ENCODE data around the gene TTC9C. TPM values are rescaled to one million over a fixed set of nuclear protein-coding genes. Genes with fewer than 3 reads are reported as not detected.
"Not testable (repeated sequence)": the region's sequence is repeated elsewhere in the genome, so short reads cannot be mapped to it uniquely, and the experiment has no call there.

The TTC9C gene
- total RNA-seq, 1 experiment from 2014 or later = 66.8 TPM

GRCh38 chr11:62747475-62748160 is 19.3 kb downstream of the TTC9C start:
- ChIA-PET CTCF (no interaction called here), POLR2A (ENCODE audit: low non-redundant PET) (interaction anchor here (0.6 kb wide), 1 partner anchor 138 kb away, joined by 3 read pairs; no protein-coding TSS in a partner anchor)
- Histone ChIP-seq H3K27ac (ENCODE audit: low read depth, low read length, poor library complexity, severe bottlenecking) (no peak overlapping the region), H3K27me3 (replicated peaks; ENCODE audit: insufficient read depth, low read depth, low read length, poor library complexity) (no peaks in the 10 kb centered on the region), H3K4me3 (ENCODE audit: low read depth, low read length, poor library complexity, severe bottlenecking) (no peak overlapping the region), H3K4me1 (ENCODE audit: insufficient read depth, low read length, poor library complexity, severe bottlenecking) (no peaks in the 10 kb centered on the region), H3K36me3 (ENCODE audit: insufficient read depth, low read length, poor library complexity, severe bottlenecking) (peaks cover 1% of the 10 kb centered on the region), H3K9me3 (ENCODE audit: low read depth, low read length, poor library complexity, severe bottlenecking) (no peaks in the 10 kb centered on the region)
- DNase-seq (ENCODE audit: low spot score) = no peak
- no TSS peak for BruUV-seq (replicated peaks)
- intact Hi-C loops (cut with micrococcal nuclease; ENCODE audit: unreplicated experiment) = no loop called here
- no peak for TF ChIP-seq EZH2 (IDR thresholded peaks at IDR 0.05; ENCODE audit: borderline replicate concordance, low read depth, low read length, poor library complexity, severe bottlenecking)
- TF ChIP-seq CTCF (conservative IDR thresholded peaks at IDR 0.05; ENCODE audit: low read depth, low read length) = no peak

- H3K4me1 ChIP-seq (ENCODE audit: insufficient read depth, low read length, poor library complexity, severe bottlenecking); H3K27ac ChIP-seq (ENCODE audit: low read depth, low read length, poor library complexity, severe bottlenecking); DNase-seq (ENCODE audit: low spot score); H3K9me3 ChIP-seq (ENCODE audit: low read depth, low read length, poor library complexity, severe bottlenecking); H3K27me3 ChIP-seq (replicated peaks; ENCODE audit: insufficient read depth, low read depth, low read length, poor library complexity); POLR2A ChIA-PET (ENCODE audit: low non-redundant PET); H3K4me3 ChIP-seq (ENCODE audit: low read depth, low read length, poor library complexity, severe bottlenecking); intact Hi-C loops (cut with micrococcal nuclease; ENCODE audit: unreplicated experiment); H3K36me3 ChIP-seq (ENCODE audit: insufficient read depth, low read length, poor library complexity, severe bottlenecking); BruUV-seq (replicated peaks): not testable (repeated sequence)
- CTCF ChIA-PET = interaction anchor here (0.7 kb wide), 1 partner anchor 242 kb away, joined by 10 read pairs; no protein-coding TSS in a partner anchor
These were observed 21.6 kb downstream of the TTC9C start for GRCh38 chr11:62749931-62750330.

DNA sequence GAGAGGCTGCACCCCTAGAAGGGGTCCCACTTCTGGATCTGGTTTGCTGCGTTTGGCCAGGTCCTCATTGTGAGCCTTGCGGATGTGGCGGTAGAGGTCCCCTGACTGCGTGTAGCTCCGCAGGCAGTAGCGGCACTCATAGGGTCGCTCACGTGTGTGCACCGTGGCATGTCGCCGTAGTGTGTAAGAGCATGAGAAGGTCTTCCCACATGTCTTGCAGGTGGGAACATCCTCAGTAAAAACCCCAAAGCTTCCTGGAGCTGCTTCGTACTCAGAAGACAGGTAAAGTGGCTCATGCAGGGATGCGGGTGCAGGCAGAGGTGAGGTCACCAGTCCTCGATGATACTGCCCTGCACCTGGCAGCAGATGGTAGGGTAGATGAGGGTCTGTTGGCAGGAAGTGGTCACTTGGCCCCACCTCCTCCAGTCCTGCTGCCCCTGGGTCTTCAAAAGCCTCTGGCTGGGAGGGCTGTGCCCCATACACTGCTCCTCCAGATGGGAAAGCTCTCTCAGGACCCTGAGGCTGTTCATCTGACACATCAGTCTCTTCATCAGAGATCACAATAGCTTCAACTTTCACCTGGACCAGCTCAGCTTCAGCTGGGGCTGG is 24.0 kb downstream of the TTC9C start:
- intact Hi-C loops (cut with micrococcal nuclease; ENCODE audit: unreplicated experiment) = no loop called here
- POLR2A ChIA-PET (ENCODE audit: low non-redundant PET) = no interaction called here
- CTCF ChIA-PET = no interaction called here

DNA sequence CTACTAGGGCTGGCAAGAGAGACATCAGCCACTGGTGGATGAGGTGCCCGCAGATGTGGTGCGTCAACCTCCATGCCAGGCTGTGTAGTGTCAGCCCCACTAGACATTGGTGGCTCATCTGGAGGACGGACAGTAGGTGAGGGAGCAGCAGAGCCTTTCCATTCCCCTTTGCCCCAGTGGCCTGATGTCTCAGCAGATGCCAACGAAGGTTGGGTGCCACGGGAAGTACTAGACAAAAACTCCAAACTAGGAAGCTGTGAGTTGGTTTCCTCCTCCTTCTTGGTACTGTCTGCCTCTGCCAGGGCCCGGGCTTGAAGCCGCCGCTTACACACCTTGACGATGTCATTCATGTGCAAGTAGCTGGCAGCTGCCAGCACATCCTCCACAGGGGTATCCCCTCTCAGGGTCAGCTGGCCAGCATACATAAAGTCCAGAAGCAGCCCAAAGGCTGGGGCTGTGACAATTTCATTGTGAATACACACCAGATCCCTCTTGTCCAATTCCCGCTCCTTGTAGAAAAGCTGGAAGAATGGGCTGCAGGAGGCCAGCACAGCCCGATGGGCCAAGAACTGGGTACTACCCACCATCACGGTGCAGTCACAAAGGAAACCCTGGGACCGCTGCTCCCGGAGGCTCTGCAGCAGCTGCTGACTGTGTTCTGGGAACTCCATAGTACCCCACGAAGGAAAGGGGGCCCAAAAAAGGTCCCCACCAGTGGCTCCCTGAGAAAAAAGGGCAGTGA is 24.9 kb downstream of the TTC9C start:
- no peak for DNase-seq (ENCODE audit: low spot score)
- intact Hi-C loops (cut with micrococcal nuclease; ENCODE audit: unreplicated experiment) = no loop called here
- peak overlapping the region; percentile 62 for H3K4me3 ChIP-seq (ENCODE audit: low read depth, low read length, poor library complexity, severe bottlenecking)
- H3K4me1 ChIP-seq (ENCODE audit: insufficient read depth, low read length, poor library complexity, severe bottlenecking) = peaks cover 6% of the 10 kb centered on the region
- no peaks in the 10 kb centered on the region for H3K9me3 ChIP-seq (ENCODE audit: low read depth, low read length, poor library complexity, severe bottlenecking)
- ChIA-PET CTCF (interaction anchor here (0.6 to 1.4 kb wide), 4 partner anchors 33 to 358 kb away, joined by 3 to 6 read pairs (median 4); partner anchors contain the start of gene SLC3A2), POLR2A (ENCODE audit: low non-redundant PET) (interaction anchor here (0.5 to 1.1 kb wide), 6 partner anchors 18 to 1109 kb away, joined by 3 to 23 read pairs (median 5); partner anchors contain the start of genes C11orf98, CSKMT, HNRNPUL2 and TAF6L)
- peak overlapping the region; percentile 88 for H3K27ac ChIP-seq (ENCODE audit: low read depth, low read length, poor library complexity, severe bottlenecking)
- TF ChIP-seq CTCF (conservative IDR thresholded peaks at IDR 0.05; ENCODE audit: low read depth, low read length) (no peak), EZH2 (IDR thresholded peaks at IDR 0.05; ENCODE audit: borderline replicate concordance, low read depth, low read length, poor library complexity, severe bottlenecking) (no peak)
- peaks cover 4% of the 10 kb centered on the region for H3K36me3 ChIP-seq (ENCODE audit: insufficient read depth, low read length, poor library complexity, severe bottlenecking)
- TSS peak; percentile 85 for BruUV-seq (replicated peaks)
- no peaks in the 10 kb centered on the region for H3K27me3 ChIP-seq (replicated peaks; ENCODE audit: insufficient read depth, low read depth, low read length, poor library complexity)

More for the DNA sequence above, 24.0 kb downstream of the TTC9C start:
- TF ChIP-seq EZH2 (IDR thresholded peaks at IDR 0.05; ENCODE audit: borderline replicate concordance, low read depth, low read length, poor library complexity, severe bottlenecking) = no peak
- H3K36me3 ChIP-seq (ENCODE audit: insufficient read depth, low read length, poor library complexity, severe bottlenecking) = peaks cover 4% of the 10 kb centered on the region
- peaks cover 6% of the 10 kb centered on the region for H3K4me1 ChIP-seq (ENCODE audit: insufficient read depth, low read length, poor library complexity, severe bottlenecking)
- DNase-seq (ENCODE audit: low spot score) = no peak
- no peaks in the 10 kb centered on the region for H3K9me3 ChIP-seq (ENCODE audit: low read depth, low read length, poor library complexity, severe bottlenecking)
- no peaks in the 10 kb centered on the region for H3K27me3 ChIP-seq (replicated peaks; ENCODE audit: insufficient read depth, low read depth, low read length, poor library complexity)
- H3K4me3 ChIP-seq (ENCODE audit: low read depth, low read length, poor library complexity, severe bottlenecking) = no peak overlapping the region
- BruUV-seq (replicated peaks) = no TSS peak
- no peak overlapping the region for H3K27ac ChIP-seq (ENCODE audit: low read depth, low read length, poor library complexity, severe bottlenecking)

Measured in A673 (cell line).